Prostate gland (tissue), 2 donors: ENCODE results near the gene LPAR1. TPM values are rescaled to one million over a fixed set of nuclear protein-coding genes. Genes with fewer than 3 reads are reported as not detected.

ENCODE experiments used
- DNase-seq: peaks from one replicate; pipeline ENCODE4 v3.0.0-alpha.2; 2019; ENCODE audit warnings: low spot score
- H3K27ac ChIP-seq, 2 donors: fragments of 200-600 bp; sonication (generic); 2 replicates each; pipeline ENCODE4 v1.5.1; 2017 to 2019
- H3K27me3 ChIP-seq: fragments of 200-600 bp; sonication (generic); replicated peaks from 2 replicates; pipeline ENCODE4 v1.5.1; 2019; ENCODE audit not compliant: insufficient read depth
- H3K36me3 ChIP-seq, 2 donors: fragments of 200-600 bp; sonication (generic); 1 replicate in 1 of 2; 2 replicates in 1 of 2; pipeline versions ENCODE4 v1.5.1 to v1.8.1; 2017 to 2019
- H3K4me1 ChIP-seq: fragments of 200-600 bp; sonication (generic); replicated peaks from 2 replicates; pipeline ENCODE4 v1.5.1; 2019
- H3K4me3 ChIP-seq, 2 donors: fragments of 200-600 bp; sonication (generic); 2 replicates each; pipeline ENCODE4 v1.5.1; 2017 to 2019
- H3K9me3 ChIP-seq: fragments of 200-600 bp; sonication (generic); 2 replicates; pipeline ENCODE4 v1.5.1; 2017
- POLR2A ChIP-seq: fragments of 450-650 bp; IDR thresholded peaks from one replicate; pipeline ENCODE4 v1.6.1; 2016; ENCODE audit warnings: antibody characterized with exemption, mild to moderate bottlenecking
- POLR2AphosphoS5 ChIP-seq: sonication (generic); formaldehyde crosslinking; IDR thresholded peaks from one replicate; pipeline ENCODE4 v1.6.1; 2017; ENCODE audit warnings: antibody characterized with exemption
- WGBS: methylation state at CpG from one replicate; pipeline ENCODE4 v1.1.5; 2018; 5-methylcytosine and 5-hydroxymethylcytosine counted together
- intact Hi-C: fragments of 100-400 bp; cut with DNase I; formaldehyde crosslinking; loops from one replicate; pipeline ENCODE4 v1.14.2; 2022
- total RNA-seq, 2 donors: library from RNA; depleted of rRNA; stranded (reverse); fragments of >200 nt; gene quantifications; one replicate each; pipeline ENCODE4 v1.1.0, GENCODE V29; 2016
- TF ChIP-seq, protein P1 (sequence below), 4 experiments: fragments of 200-600 bp in 2 of 4; fragments of 450-650 bp in 2 of 4; sonication (generic) in 2 of 4; IDR thresholded peaks; 1 replicate in 3 of 4; 2 replicates in 1 of 4; pipeline ENCODE4 v1.5.1; 2016 to 2019; ENCODE audit warnings: antibody characterized with exemption in 4 of 4, mild to moderate bottlenecking in 2 of 4, moderate library complexity in 2 of 4

The LPAR1 gene
- total RNA-seq, 2 donors from 2014 or later, result 10.8 to 29.2 TPM

DNA sequence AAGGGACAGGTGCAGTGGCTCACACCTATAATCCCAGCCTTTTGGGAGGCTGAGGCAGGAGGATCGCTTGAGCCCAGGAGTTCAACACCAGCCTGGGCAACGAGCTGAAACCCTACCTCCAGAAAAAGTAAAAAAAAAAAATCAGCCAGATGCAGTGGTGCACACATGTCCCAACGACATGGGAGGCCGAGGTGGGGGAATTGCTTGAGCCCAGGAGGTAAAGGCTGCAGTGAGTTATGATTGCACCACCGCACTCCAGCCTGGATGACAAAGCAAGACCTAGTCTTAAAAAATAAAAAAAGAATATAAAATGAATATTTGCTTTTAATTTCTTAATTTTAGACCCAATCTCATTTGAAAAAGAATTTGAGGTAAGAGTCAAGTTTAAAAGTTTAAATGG lies 143.5 kb downstream of the LPAR1 start:
- intact Hi-C loops, result no loop called here
- no peak overlapping the region for H3K27ac ChIP-seq
- DNase-seq, result no peak
- H3K27me3 ChIP-seq, result no peaks in the 10 kb centered on the region
- TF ChIP-seq POLR2AphosphoS5, result no peak
- TF ChIP-seq, protein P1, sequence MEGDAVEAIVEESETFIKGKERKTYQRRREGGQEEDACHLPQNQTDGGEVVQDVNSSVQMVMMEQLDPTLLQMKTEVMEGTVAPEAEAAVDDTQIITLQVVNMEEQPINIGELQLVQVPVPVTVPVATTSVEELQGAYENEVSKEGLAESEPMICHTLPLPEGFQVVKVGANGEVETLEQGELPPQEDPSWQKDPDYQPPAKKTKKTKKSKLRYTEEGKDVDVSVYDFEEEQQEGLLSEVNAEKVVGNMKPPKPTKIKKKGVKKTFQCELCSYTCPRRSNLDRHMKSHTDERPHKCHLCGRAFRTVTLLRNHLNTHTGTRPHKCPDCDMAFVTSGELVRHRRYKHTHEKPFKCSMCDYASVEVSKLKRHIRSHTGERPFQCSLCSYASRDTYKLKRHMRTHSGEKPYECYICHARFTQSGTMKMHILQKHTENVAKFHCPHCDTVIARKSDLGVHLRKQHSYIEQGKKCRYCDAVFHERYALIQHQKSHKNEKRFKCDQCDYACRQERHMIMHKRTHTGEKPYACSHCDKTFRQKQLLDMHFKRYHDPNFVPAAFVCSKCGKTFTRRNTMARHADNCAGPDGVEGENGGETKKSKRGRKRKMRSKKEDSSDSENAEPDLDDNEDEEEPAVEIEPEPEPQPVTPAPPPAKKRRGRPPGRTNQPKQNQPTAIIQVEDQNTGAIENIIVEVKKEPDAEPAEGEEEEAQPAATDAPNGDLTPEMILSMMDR (IDR thresholded peaks at IDR 0.05), result no peak
- H3K36me3 ChIP-seq, result no peaks in the 10 kb centered on the region
- whole genome bisulfite sequencing, result 99% methylated on average over 5 of the region's 5 CpGs
- no peak overlapping the region for H3K4me3 ChIP-seq
- H3K9me3 ChIP-seq, result no peaks in the 10 kb centered on the region
- no peaks in the 10 kb centered on the region for H3K4me1 ChIP-seq

- H3K4me1 ChIP-seq, result no peaks in the 10 kb centered on the region
- H3K4me3 ChIP-seq, result no peak overlapping the region
- intact Hi-C loops, result no loop called here
- no peaks in the 10 kb centered on the region for H3K27me3 ChIP-seq
- no peak for DNase-seq
- H3K27ac ChIP-seq, result no peak overlapping the region
- 97% methylated on average over 1 of the region's 1 CpG for WGBS
- H3K36me3 ChIP-seq, result no peaks in the 10 kb centered on the region
- no peaks in the 10 kb centered on the region for H3K9me3 ChIP-seq
- TF ChIP-seq, protein P1 (IDR thresholded peaks at IDR 0.05), result no peak
- no peak for TF ChIP-seq POLR2AphosphoS5
- no peak for TF ChIP-seq POLR2A
Measured at GRCh38 chr9:110892689-110893088, 145.6 kb downstream of the LPAR1 start.

DNA sequence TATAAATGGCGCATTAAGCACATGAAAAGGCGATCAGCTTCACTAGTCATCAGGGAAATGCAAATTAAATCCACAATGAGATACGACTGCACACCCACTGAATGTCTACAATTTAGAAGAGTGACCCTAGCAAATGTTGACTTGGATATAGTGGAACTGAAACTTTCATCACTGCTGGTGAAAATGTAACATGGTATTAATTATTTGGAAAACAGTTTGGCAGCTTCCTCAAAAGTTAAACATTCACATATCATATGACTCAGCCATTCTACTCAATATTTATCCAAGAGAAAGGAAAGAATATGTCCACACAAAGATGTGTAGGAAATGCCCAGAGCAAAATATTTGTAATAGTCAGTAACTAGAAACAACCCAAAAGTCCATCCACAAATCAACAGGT lies 146.5 kb downstream of the LPAR1 start:
- H3K4me3 ChIP-seq, result no peak overlapping the region
- intact Hi-C loops, result no loop called here
- no peak overlapping the region for H3K27ac ChIP-seq
- no peaks in the 10 kb centered on the region for H3K27me3 ChIP-seq
- TF ChIP-seq POLR2AphosphoS5, result no peak
- no peak for TF ChIP-seq POLR2A
- TF ChIP-seq, protein P1 (IDR thresholded peaks at IDR 0.05), result no peak
- 77% methylated on average over 3 of the region's 3 CpGs for WGBS
- no peaks in the 10 kb centered on the region for H3K4me1 ChIP-seq
- no peaks in the 10 kb centered on the region for H3K9me3 ChIP-seq
- no peak for DNase-seq
- H3K36me3 ChIP-seq, result no peaks in the 10 kb centered on the region

- DNase-seq, result no peak
- intact Hi-C loops, result no loop called here
- Histone ChIP-seq H3K4me3 (no peak overlapping the region), H3K36me3 (no peaks in the 10 kb centered on the region), H3K4me1 (no peaks in the 10 kb centered on the region), H3K27me3 (no peaks in the 10 kb centered on the region), H3K27ac (no peak overlapping the region), H3K9me3 (no peaks in the 10 kb centered on the region)
- TF ChIP-seq POLR2A (no peak), POLR2AphosphoS5 (no peak)
- TF ChIP-seq, protein P1 (IDR thresholded peaks at IDR 0.05), result no peak
Measured at GRCh38 chr9:110890416-110890815, 147.9 kb downstream of the LPAR1 start.

GRCh38 chr9:110887276-110887675 lies 151.0 kb downstream of the LPAR1 start:
- DNase-seq, result no peak
- TF ChIP-seq, protein P1 (IDR thresholded peaks at IDR 0.05), result no peak
- no peak for TF ChIP-seq POLR2A
- no peak for TF ChIP-seq POLR2AphosphoS5
- no peaks in the 10 kb centered on the region for H3K27me3 ChIP-seq
- H3K27ac ChIP-seq, result no peak overlapping the region
- intact Hi-C loops, result no loop called here
- no peak overlapping the region for H3K4me3 ChIP-seq
- no peaks in the 10 kb centered on the region for H3K36me3 ChIP-seq
- no peaks in the 10 kb centered on the region for H3K9me3 ChIP-seq
- WGBS, result 81% methylated on average over 3 of the region's 3 CpGs
- no peaks in the 10 kb centered on the region for H3K4me1 ChIP-seq
